Measurements from ENCODE around the gene ATP5PD. TPM values are rescaled to one million over a fixed set of nuclear protein-coding genes. Genes with fewer than 3 reads are reported as not detected.

ATP5PD gene
- total and polyA plus RNA-seq, 2 of the 13 experiments (the other 11 are each of a cell fraction or from before 2014, with no cell fraction given) = 158 to 428 TPM

GRCh38 chr17:75036643-75037268 is 10.0 kb downstream of the ATP5PD start (continued):
- TF ChIP-seq ZFP91 (CRISPR knock-in tag; IDR thresholded peaks at IDR 0.05; ENCODE audit: borderline replicate concordance) (no peak), ZFP37 (CRISPR knock-in tag; IDR thresholded peaks at IDR 0.05; ENCODE audit: borderline replicate concordance) (no peak), TGIF2 (CRISPR knock-in tag; IDR thresholded peaks at IDR 0.05) (no peak), ZNF790 (CRISPR knock-in tag; IDR thresholded peaks at IDR 0.05; ENCODE audit: borderline replicate concordance) (0 out of 2 replicates have a peak, but pooled peaks have one; percentile 20), TEAD3 (CRISPR knock-in tag; optimal IDR thresholded peaks at IDR 0.05; ENCODE audit: borderline replicate concordance) (no peak), FOXA1 (IDR thresholded peaks at IDR 0.05) (no peak), FOXA1 (CRISPR knock-in tag; IDR thresholded peaks at IDR 0.05) (peak; percentile 51; the same call in 1 of the 2 replicates), ZNF749 (CRISPR knock-in tag; IDR thresholded peaks at IDR 0.05; ENCODE audit: borderline replicate concordance) (no peak), SRY (CRISPR knock-in tag; IDR thresholded peaks at IDR 0.05) (0 out of 2 replicates have a peak, but pooled peaks have one; percentile 12), ATAD3A (CRISPR knock-in tag; IDR thresholded peaks at IDR 0.05) (no peak), MATR3 (CRISPR knock-in tag; IDR thresholded peaks at IDR 0.05) (no peak), ZNF275 (CRISPR knock-in tag; IDR thresholded peaks at IDR 0.05; ENCODE audit: borderline replicate concordance) (no peak), RBM22 (optimal IDR thresholded peaks at IDR 0.05; ENCODE audit: low read length) (no peak), ZNF335 (CRISPR knock-in tag; IDR thresholded peaks at IDR 0.05) (no peak), ATF4 (CRISPR knock-in tag; IDR thresholded peaks at IDR 0.05) (0 out of 4 replicates have a peak, but pooled peaks of 1 of the 2 experiments have one; percentile 28), FOXJ3 (CRISPR knock-in tag; IDR thresholded peaks at IDR 0.05; ENCODE audit: borderline replicate concordance) (no peak), XBP1 (CRISPR knock-in tag; IDR thresholded peaks at IDR 0.05) (0 out of 2 replicates have a peak, but pooled peaks have one; percentile 7), HNF4A (CRISPR knock-in tag; IDR thresholded peaks at IDR 0.05) (no peak), ZIK1 (CRISPR knock-in tag; IDR thresholded peaks at IDR 0.05; ENCODE audit: borderline replicate concordance, low read depth) (no peak), ZSCAN21 (CRISPR knock-in tag; IDR thresholded peaks at IDR 0.05; ENCODE audit: borderline replicate concordance) (no peak), NCOR1 (IDR thresholded peaks at IDR 0.05; ENCODE audit: borderline replicate concordance, low read length) (no peak), ZNF572 (CRISPR knock-in tag; IDR thresholded peaks at IDR 0.05) (no peak), YEATS4 (CRISPR knock-in tag; IDR thresholded peaks at IDR 0.05; ENCODE audit: borderline replicate concordance) (no peak), GLI4 (CRISPR knock-in tag; IDR thresholded peaks at IDR 0.05; ENCODE audit: borderline replicate concordance) (no peak)
- TF ChIP-seq, protein P1, sequence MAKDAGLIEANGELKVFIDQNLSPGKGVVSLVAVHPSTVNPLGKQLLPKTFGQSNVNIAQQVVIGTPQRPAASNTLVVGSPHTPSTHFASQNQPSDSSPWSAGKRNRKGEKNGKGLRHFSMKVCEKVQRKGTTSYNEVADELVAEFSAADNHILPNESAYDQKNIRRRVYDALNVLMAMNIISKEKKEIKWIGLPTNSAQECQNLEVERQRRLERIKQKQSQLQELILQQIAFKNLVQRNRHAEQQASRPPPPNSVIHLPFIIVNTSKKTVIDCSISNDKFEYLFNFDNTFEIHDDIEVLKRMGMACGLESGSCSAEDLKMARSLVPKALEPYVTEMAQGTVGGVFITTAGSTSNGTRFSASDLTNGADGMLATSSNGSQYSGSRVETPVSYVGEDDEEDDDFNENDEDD (CRISPR knock-in tag; IDR thresholded peaks at IDR 0.05; ENCODE audit: borderline replicate concordance) = no peak; the same call in 1 of the 2 replicates
